ENCODE measurements around the gene HMMR.

The HMMR gene

DNA sequence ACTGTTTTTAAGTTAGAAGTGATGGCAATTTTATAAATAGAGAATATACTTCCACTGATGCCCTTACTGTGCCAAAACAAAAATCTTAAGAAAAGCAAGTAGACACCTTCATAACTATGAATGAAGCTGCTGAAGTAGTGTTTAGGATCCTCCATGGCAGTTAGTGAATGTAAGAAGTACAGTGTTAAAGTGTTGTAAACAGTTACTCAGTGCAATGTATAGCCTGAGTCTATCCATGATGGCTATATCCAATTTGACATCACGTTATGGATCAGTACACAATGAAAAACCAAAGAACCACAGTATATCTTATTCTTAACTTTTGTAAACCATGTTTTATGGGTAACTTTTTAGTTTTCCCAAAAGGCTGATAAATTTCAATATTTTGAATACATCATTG lies 15.9 kb upstream of the HMMR start:
- H2BK120ac ChIP-seq (ENCODE audit: low read depth, low read length) = no peak overlapping the region
- H3K9ac ChIP-seq (ENCODE audit: low read depth, low read length, poor library complexity) = no peak overlapping the region
- WGBS, 2 donors (ENCODE audit: extremely low coverage in 2 of 2, insufficient read length in 2 of 2, insufficient replicate concordance in 1 of 2) = no CpG with 5 or more reads among the region's 1 CpG
- H3K27me3 ChIP-seq (ENCODE audit: control insufficient read depth in 3 of 3, insufficient read depth in 3 of 3, low read depth in 1 of 3, low read length in 3 of 3) = no peaks in the 10 kb centered on the region
- H3K9me3 ChIP-seq (replicated peaks in 1 of 2; ENCODE audit: control insufficient read depth in 2 of 2, insufficient read depth in 1 of 2, low read depth in 1 of 2, low read length in 2 of 2) = peaks cover 0 to 8% of the 10 kb centered on the region in 2 donors
- H3K36me3 ChIP-seq (replicated peaks in 1 of 2; ENCODE audit: control insufficient read depth in 2 of 2, insufficient read depth in 2 of 2, low read length in 2 of 2) = peaks cover 19 to 100% of the 10 kb centered on the region in 2 donors
- no peak for DNase-seq (ENCODE audit: low spot score)
- no peak overlapping the region for H3K4me3 ChIP-seq (ENCODE audit: low read length in 2 of 2)
- H2BK12ac ChIP-seq (ENCODE audit: low read length) = no peak overlapping the region
- H3K4me1 ChIP-seq (ENCODE audit: control insufficient read depth in 2 of 2, insufficient read depth in 1 of 2, low read depth in 1 of 2, low read length in 2 of 2) = peaks cover 0 to 2% of the 10 kb centered on the region in 2 donors
- H2BK5ac ChIP-seq (ENCODE audit: low read length) = no peak overlapping the region
- H2AK5ac ChIP-seq (ENCODE audit: low read depth, low read length) = no peak overlapping the region
- H3K23ac ChIP-seq (ENCODE audit: low read depth, low read length, poor library complexity) = no peak overlapping the region
- no peak overlapping the region for H3K4ac ChIP-seq (ENCODE audit: low read length)
- no peak overlapping the region for H3K4me2 ChIP-seq (ENCODE audit: insufficient read depth, low read length, poor library complexity, severe bottlenecking)
- no peak overlapping the region for H2AFZ ChIP-seq (ENCODE audit: low read length)
- no peaks in the 10 kb centered on the region for H3K79me1 ChIP-seq (ENCODE audit: low read depth, low read length)
- H3K18ac ChIP-seq (ENCODE audit: low read length) = no peak overlapping the region
- H3K27ac ChIP-seq (replicated peaks; ENCODE audit: low read length) = no peak overlapping the region
- no peak overlapping the region for H2BK15ac ChIP-seq (ENCODE audit: low read length)
- H4K91ac ChIP-seq (ENCODE audit: low read depth, low read length, poor library complexity) = no peak overlapping the region
- no peak overlapping the region for H3K14ac ChIP-seq (ENCODE audit: low read length)
- no peak overlapping the region for H4K8ac ChIP-seq (ENCODE audit: low read depth, low read length)

DNA sequence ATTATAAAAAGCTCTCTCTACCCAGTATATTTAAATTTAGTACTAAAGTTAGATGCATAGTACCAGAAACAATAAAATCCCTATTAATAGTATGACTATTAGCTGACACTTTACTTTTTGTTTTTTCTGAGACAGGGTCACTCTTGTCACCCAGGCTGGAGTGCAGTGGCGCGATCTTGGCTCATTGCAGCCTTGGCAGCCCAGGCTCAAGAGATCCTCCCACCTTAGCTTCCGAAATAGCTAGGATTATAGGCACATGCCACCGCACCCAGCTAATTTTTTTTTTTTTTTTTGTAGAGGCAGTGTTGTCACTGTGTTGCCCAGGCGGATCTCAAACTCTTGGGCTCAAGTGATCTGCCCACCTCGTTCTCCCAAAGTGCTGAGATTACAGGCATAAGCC lies 15.1 kb upstream of the HMMR start:
- H3K14ac ChIP-seq (ENCODE audit: low read length) = no peak overlapping the region
- no peaks in the 10 kb centered on the region for H3K79me1 ChIP-seq (ENCODE audit: low read depth, low read length)
- H3K36me3 ChIP-seq (replicated peaks in 1 of 2; ENCODE audit: control insufficient read depth in 2 of 2, insufficient read depth in 2 of 2, low read length in 2 of 2) = peaks cover 17 to 100% of the 10 kb centered on the region in 2 donors
- no CpG with 5 or more reads among the region's 6 CpGs for WGBS, 2 donors (ENCODE audit: extremely low coverage in 2 of 2, insufficient read length in 2 of 2, insufficient replicate concordance in 1 of 2)
- no peak overlapping the region for H4K8ac ChIP-seq (ENCODE audit: low read depth, low read length)
- H3K27ac ChIP-seq (replicated peaks; ENCODE audit: low read length) = no peak overlapping the region
- no peak overlapping the region for H3K23ac ChIP-seq (ENCODE audit: low read depth, low read length, poor library complexity)
- H3K27me3 ChIP-seq (ENCODE audit: control insufficient read depth in 3 of 3, insufficient read depth in 3 of 3, low read depth in 1 of 3, low read length in 3 of 3) = no peaks in the 10 kb centered on the region
- no peak overlapping the region for H4K91ac ChIP-seq (ENCODE audit: low read depth, low read length, poor library complexity)
- H3K4ac ChIP-seq (ENCODE audit: low read length) = no peak overlapping the region
- H3K4me1 ChIP-seq (ENCODE audit: control insufficient read depth in 2 of 2, insufficient read depth in 1 of 2, low read depth in 1 of 2, low read length in 2 of 2) = no peaks in the 10 kb centered on the region
- no peak overlapping the region for H2AK5ac ChIP-seq (ENCODE audit: low read depth, low read length)
- peaks cover 0 to 8% of the 10 kb centered on the region in 2 donors for H3K9me3 ChIP-seq (replicated peaks in 1 of 2; ENCODE audit: control insufficient read depth in 2 of 2, insufficient read depth in 1 of 2, low read depth in 1 of 2, low read length in 2 of 2)
- H3K4me2 ChIP-seq (ENCODE audit: insufficient read depth, low read length, poor library complexity, severe bottlenecking) = no peak overlapping the region
- no peak overlapping the region for H2BK5ac ChIP-seq (ENCODE audit: low read length)
- H2BK15ac ChIP-seq (ENCODE audit: low read length) = no peak overlapping the region
- DNase-seq (ENCODE audit: low spot score) = no peak
- no peak overlapping the region for H2AFZ ChIP-seq (ENCODE audit: low read length)
- no peak overlapping the region for H3K9ac ChIP-seq (ENCODE audit: low read depth, low read length, poor library complexity)
- no peak overlapping the region for H2BK120ac ChIP-seq (ENCODE audit: low read depth, low read length)
- H3K18ac ChIP-seq (ENCODE audit: low read length) = no peak overlapping the region
- no peak overlapping the region for H2BK12ac ChIP-seq (ENCODE audit: low read length)
- H3K4me3 ChIP-seq (ENCODE audit: low read length in 2 of 2) = no peak overlapping the region

DNA sequence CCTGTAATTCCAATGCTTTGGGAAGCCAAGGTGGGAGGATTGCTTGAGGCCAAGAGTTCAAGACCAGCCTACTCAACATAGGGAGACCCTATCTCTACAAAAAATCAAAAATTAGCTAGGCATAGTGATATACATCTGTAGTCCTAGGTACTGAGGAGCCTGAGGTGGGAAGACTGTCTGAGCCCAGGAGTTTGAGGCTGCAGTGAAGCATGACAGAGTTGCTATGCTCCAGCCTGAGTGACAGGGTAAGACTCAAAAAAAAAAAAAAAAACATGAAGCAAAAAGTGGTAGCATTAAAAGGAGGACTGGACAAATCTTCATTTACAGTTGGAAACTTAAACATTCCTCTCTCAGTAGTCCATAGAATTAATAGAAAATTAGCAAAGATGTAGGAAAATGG lies 13.2 kb upstream of the HMMR start:
- H3K23ac ChIP-seq (ENCODE audit: low read depth, low read length, poor library complexity) = no peak overlapping the region
- H3K36me3 ChIP-seq (replicated peaks in 1 of 2; ENCODE audit: control insufficient read depth in 2 of 2, insufficient read depth in 2 of 2, low read length in 2 of 2) = peaks cover 17 to 100% of the 10 kb centered on the region in 2 donors
- H3K4me3 ChIP-seq (ENCODE audit: low read length in 2 of 2) = no peak overlapping the region
- no peak overlapping the region for H4K91ac ChIP-seq (ENCODE audit: low read depth, low read length, poor library complexity)
- H3K27ac ChIP-seq (replicated peaks; ENCODE audit: low read length) = no peak overlapping the region
- H3K9ac ChIP-seq (ENCODE audit: low read depth, low read length, poor library complexity) = no peak overlapping the region
- H2BK120ac ChIP-seq (ENCODE audit: low read depth, low read length) = no peak overlapping the region
- no peak overlapping the region for H2BK12ac ChIP-seq (ENCODE audit: low read length)
- no peak overlapping the region for H3K4me2 ChIP-seq (ENCODE audit: insufficient read depth, low read length, poor library complexity, severe bottlenecking)
- H3K18ac ChIP-seq (ENCODE audit: low read length) = no peak overlapping the region
- H4K8ac ChIP-seq (ENCODE audit: low read depth, low read length) = no peak overlapping the region
- H2BK15ac ChIP-seq (ENCODE audit: low read length) = no peak overlapping the region
- H2AFZ ChIP-seq (ENCODE audit: low read length) = no peak overlapping the region
- DNase-seq (ENCODE audit: low spot score) = no peak
- no peak overlapping the region for H2BK5ac ChIP-seq (ENCODE audit: low read length)
- no peaks in the 10 kb centered on the region for H3K79me1 ChIP-seq (ENCODE audit: low read depth, low read length)
- no peaks in the 10 kb centered on the region for H3K4me1 ChIP-seq (ENCODE audit: control insufficient read depth in 2 of 2, insufficient read depth in 1 of 2, low read depth in 1 of 2, low read length in 2 of 2)
- H3K4ac ChIP-seq (ENCODE audit: low read length) = no peak overlapping the region
- H3K27me3 ChIP-seq (ENCODE audit: control insufficient read depth in 3 of 3, insufficient read depth in 3 of 3, low read depth in 1 of 3, low read length in 3 of 3) = no peaks in the 10 kb centered on the region
- H3K14ac ChIP-seq (ENCODE audit: low read length) = no peak overlapping the region
- H2AK5ac ChIP-seq (ENCODE audit: low read depth, low read length) = no peak overlapping the region
- H3K9me3 ChIP-seq (replicated peaks in 1 of 2; ENCODE audit: control insufficient read depth in 2 of 2, insufficient read depth in 1 of 2, low read depth in 1 of 2, low read length in 2 of 2) = peaks cover 0 to 8% of the 10 kb centered on the region in 2 donors

DNA sequence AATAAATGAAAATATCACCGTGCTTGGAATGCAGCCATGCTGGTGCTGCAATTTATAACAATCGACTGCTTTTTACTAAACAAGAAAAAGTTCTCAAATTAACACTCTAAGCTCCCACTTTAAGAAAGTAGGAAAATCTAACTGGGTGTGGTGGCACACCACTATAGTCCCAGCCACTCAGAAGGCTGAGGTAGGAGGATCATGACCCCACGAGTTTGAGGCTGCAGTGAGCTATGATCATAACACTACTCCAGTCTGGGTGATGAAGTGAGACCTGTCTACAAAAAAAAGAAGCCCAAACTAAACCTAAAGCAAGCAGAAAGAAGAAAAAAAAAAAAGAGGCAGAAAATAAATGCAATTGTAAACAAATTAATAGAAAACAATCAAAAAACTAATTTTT lies 12.6 kb upstream of the HMMR start:
- H3K27me3 ChIP-seq (ENCODE audit: control insufficient read depth in 3 of 3, insufficient read depth in 3 of 3, low read depth in 1 of 3, low read length in 3 of 3) = no peaks in the 10 kb centered on the region
- no peak overlapping the region for H3K4me2 ChIP-seq (ENCODE audit: insufficient read depth, low read length, poor library complexity, severe bottlenecking)
- WGBS, 2 donors (ENCODE audit: extremely low coverage in 2 of 2, insufficient read length in 2 of 2, insufficient replicate concordance in 1 of 2) = no CpG with 5 or more reads among the region's 3 CpGs
- H3K4me3 ChIP-seq (ENCODE audit: low read length in 2 of 2) = no peak overlapping the region
- DNase-seq (ENCODE audit: low spot score) = no peak
- peaks cover 0 to 8% of the 10 kb centered on the region in 2 donors for H3K9me3 ChIP-seq (replicated peaks in 1 of 2; ENCODE audit: control insufficient read depth in 2 of 2, insufficient read depth in 1 of 2, low read depth in 1 of 2, low read length in 2 of 2)
- no peaks in the 10 kb centered on the region for H3K79me1 ChIP-seq (ENCODE audit: low read depth, low read length)
- H3K4me1 ChIP-seq (ENCODE audit: control insufficient read depth in 2 of 2, insufficient read depth in 1 of 2, low read depth in 1 of 2, low read length in 2 of 2) = no peaks in the 10 kb centered on the region
- no peak overlapping the region for H3K9ac ChIP-seq (ENCODE audit: low read depth, low read length, poor library complexity)
- no peak overlapping the region for H3K14ac ChIP-seq (ENCODE audit: low read length)
- H3K36me3 ChIP-seq (replicated peaks in 1 of 2; ENCODE audit: control insufficient read depth in 2 of 2, insufficient read depth in 2 of 2, low read length in 2 of 2) = peaks cover 15 to 100% of the 10 kb centered on the region in 2 donors
- no peak overlapping the region for H2AK5ac ChIP-seq (ENCODE audit: low read depth, low read length)
- H4K8ac ChIP-seq (ENCODE audit: low read depth, low read length) = no peak overlapping the region
- no peak overlapping the region for H4K91ac ChIP-seq (ENCODE audit: low read depth, low read length, poor library complexity)
- H3K4ac ChIP-seq (ENCODE audit: low read length) = no peak overlapping the region
- no peak overlapping the region for H2BK15ac ChIP-seq (ENCODE audit: low read length)
- no peak overlapping the region for H3K23ac ChIP-seq (ENCODE audit: low read depth, low read length, poor library complexity)
- H2BK12ac ChIP-seq (ENCODE audit: low read length) = no peak overlapping the region
- no peak overlapping the region for H2BK5ac ChIP-seq (ENCODE audit: low read length)
- H2AFZ ChIP-seq (ENCODE audit: low read length) = no peak overlapping the region
- no peak overlapping the region for H3K27ac ChIP-seq (replicated peaks; ENCODE audit: low read length)
- H2BK120ac ChIP-seq (ENCODE audit: low read depth, low read length) = no peak overlapping the region
- H3K18ac ChIP-seq (ENCODE audit: low read length) = no peak overlapping the region
